Measurements from ENCODE around the gene HYI. TPM values are rescaled to one million over a fixed set of nuclear protein-coding genes. Genes with fewer than 3 reads are reported as not detected.
"Not testable (repeated sequence)": the region's sequence is repeated elsewhere in the genome, so short reads cannot be mapped to it uniquely, and the experiment has no call there.

The HYI gene, protein sequence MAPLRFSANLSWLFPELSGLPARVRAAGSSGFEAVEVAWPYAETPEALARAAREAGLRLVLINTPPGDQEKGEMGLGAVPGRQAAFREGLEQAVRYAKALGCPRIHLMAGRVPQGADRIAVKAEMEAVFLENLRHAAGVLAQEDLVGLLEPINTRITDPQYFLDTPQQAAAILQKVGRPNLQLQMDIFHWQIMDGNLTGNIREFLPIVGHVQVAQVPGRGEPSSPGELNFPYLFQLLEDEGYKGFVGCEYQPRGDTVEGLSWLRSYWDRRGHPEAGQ
- total RNA-seq (2021; ENCODE audit: unreplicated experiment) = 55.3 TPM
- polyA plus RNA-seq (2012; ENCODE audit: insufficient read length) = 75.3 TPM
- percentile 82 among the genes with signal in this experiment for Bru-seq, nascent RNA
- percentile 82 among the genes with signal in this experiment for BruChase-seq, experiment 1, labeled RNA remaining after a 2-hour chase
- BruChase-seq, experiment 2, labeled RNA remaining after a 6-hour chase = percentile 87 among the genes with signal in this experiment
- long read RNA-seq, transcript HYI-204 (8 exons, 1,066 nt) = major isoform, 5 of 27 reads
- long read RNA-seq, partial matches to known transcripts = 9 of 27 reads
- long read RNA-seq, other reads (novel, unspliced or antisense) = 5 of 27 reads

DNA sequence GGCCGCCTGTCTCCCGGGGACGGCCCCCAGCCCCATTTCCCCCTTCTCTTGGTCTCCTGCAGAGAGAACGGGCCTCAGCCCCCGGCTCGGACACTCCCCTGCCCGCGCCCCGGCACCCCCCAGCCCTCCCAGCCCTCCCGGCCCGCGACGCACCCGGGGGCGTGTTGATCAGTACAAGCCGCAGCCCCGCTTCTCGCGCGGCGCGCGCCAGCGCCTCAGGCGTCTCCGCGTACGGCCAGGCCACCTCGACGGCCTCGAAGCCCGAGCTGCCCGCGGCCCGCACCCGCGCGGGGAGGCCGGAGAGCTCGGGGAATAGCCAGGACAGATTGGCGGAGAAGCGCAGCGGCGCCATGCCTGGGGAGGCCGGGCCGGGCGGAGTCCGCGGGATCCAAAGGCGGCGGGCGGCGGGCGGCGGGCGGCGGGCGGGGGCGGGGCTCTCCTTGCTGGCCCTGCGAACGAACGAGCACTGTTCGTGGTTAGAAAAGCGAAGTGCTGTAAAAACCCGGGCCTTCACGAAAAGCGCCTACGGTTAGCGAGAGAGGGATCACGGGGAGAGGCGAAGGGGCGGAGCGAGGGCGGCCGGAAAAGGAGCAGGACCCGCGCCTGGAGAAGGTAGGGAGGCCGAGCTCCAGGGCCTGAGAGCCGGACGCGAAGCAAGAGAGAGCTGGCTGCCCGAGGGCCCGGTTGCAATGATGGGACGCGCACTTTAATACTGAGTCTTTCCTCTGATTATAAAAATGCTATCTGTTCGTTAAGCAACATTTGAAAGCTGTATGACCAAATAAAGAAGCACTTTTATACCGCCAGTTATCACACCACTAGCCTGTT lies at the start of gene HYI:
HYI (minus strand) TSS at position 490 of the 828 bp plus-strand sequence; CDS start at position 352, 138 bp downstream.
- no peaks in the 10 kb centered on the region for H3K27me3 ChIP-seq (ENCODE audit: control insufficient read depth, insufficient read depth, low read length)
- H3K4me3 ChIP-seq (ENCODE audit: low read depth in 2 of 2, low read length in 2 of 2) = peak within 1 kb of the TSS; percentile 49 to 58
- CTCF ChIA-PET = interaction anchor here (0.7 kb wide), 1 partner anchor 39 kb away, joined by 13 read pairs; no protein-coding TSS in a partner anchor
- POLR2A ChIA-PET = interaction anchor here (0.6 kb wide), 1 partner anchor 20 kb away, joined by 3 read pairs; no protein-coding TSS in a partner anchor
- H3K27ac ChIP-seq (ENCODE audit: low read length) = peak within 1 kb of the TSS; percentile 96
- H3K9me3 ChIP-seq (ENCODE audit: control insufficient read depth, insufficient read depth, low read depth, low read length) = no peaks in the 10 kb centered on the region
- no TSS peak for BruUV-seq (replicated peaks)
- ATAC-seq = peak; percentile 83
- H3K4me1 ChIP-seq (ENCODE audit: control insufficient read depth, insufficient read depth, low read length) = peaks cover 17% of the 10 kb centered on the region
- H3K36me3 ChIP-seq (ENCODE audit: control insufficient read depth, insufficient read depth, low read length) = no peaks in the 10 kb centered on the region
- TF ChIP-seq TCF7L2 (IDR thresholded peaks at IDR 0.05; ENCODE audit: low read depth, low read length) (no peak), SIN3A (IDR thresholded peaks at IDR 0.05; ENCODE audit: borderline replicate concordance, insufficient read depth, low read depth, low read length) (no peak), POLR2AphosphoS5 (IDR thresholded peaks at IDR 0.05; ENCODE audit: low read depth, low read length) (peak; percentile 61; the same call in 1 of the 2 replicates)
- TF ChIP-seq, protein P1, sequence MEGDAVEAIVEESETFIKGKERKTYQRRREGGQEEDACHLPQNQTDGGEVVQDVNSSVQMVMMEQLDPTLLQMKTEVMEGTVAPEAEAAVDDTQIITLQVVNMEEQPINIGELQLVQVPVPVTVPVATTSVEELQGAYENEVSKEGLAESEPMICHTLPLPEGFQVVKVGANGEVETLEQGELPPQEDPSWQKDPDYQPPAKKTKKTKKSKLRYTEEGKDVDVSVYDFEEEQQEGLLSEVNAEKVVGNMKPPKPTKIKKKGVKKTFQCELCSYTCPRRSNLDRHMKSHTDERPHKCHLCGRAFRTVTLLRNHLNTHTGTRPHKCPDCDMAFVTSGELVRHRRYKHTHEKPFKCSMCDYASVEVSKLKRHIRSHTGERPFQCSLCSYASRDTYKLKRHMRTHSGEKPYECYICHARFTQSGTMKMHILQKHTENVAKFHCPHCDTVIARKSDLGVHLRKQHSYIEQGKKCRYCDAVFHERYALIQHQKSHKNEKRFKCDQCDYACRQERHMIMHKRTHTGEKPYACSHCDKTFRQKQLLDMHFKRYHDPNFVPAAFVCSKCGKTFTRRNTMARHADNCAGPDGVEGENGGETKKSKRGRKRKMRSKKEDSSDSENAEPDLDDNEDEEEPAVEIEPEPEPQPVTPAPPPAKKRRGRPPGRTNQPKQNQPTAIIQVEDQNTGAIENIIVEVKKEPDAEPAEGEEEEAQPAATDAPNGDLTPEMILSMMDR (IDR thresholded peaks at IDR 0.05) = no peak
- in situ Hi-C loops (cut with HindIII; ENCODE audit: low pct_unique_long_range_greater_than_20kb, low sequenced_read_pairs) (no loop called here), intact Hi-C loops (cut with micrococcal nuclease; ENCODE audit: unreplicated experiment) (no loop called here)
- DNase-seq (ENCODE audit: low read depth, low spot score) = peak; percentile 47

DNA sequence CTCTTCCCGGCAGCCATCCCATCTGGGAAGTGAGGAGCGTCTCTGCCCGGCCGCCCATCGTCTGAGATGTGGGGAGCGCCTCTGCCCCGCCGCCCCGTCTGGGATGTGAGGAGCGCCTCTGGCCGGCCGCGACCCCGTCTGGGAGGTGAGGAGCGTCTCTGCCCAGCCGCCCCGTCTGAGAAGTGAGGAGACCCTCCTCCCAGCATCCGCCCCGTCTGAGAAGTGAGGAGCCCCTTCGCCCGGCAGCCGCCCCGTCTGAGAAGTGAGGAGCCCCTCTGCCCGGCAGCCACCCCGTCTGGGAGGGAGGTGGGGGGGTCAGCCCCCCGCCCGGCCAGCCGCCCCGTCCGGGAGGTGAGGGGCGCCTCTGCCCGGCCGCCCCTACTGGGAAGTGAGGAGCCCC lies 48.1 kb upstream of the HYI start:
- intact Hi-C loops (cut with micrococcal nuclease; ENCODE audit: unreplicated experiment); DNase-seq (ENCODE audit: low read depth, low spot score); POLR2A ChIA-PET; ATAC-seq; H3K4me3 ChIP-seq (ENCODE audit: low read depth in 2 of 2, low read length in 2 of 2); in situ Hi-C loops (cut with HindIII; ENCODE audit: low pct_unique_long_range_greater_than_20kb, low sequenced_read_pairs); CTCF ChIA-PET; H3K27ac ChIP-seq (ENCODE audit: low read length); H3K4me1 ChIP-seq (ENCODE audit: control insufficient read depth, insufficient read depth, low read length); H3K36me3 ChIP-seq (ENCODE audit: control insufficient read depth, insufficient read depth, low read length); H3K27me3 ChIP-seq (ENCODE audit: control insufficient read depth, insufficient read depth, low read length); H3K9me3 ChIP-seq (ENCODE audit: control insufficient read depth, insufficient read depth, low read depth, low read length); BruUV-seq (replicated peaks): not testable (repeated sequence)

DNA sequence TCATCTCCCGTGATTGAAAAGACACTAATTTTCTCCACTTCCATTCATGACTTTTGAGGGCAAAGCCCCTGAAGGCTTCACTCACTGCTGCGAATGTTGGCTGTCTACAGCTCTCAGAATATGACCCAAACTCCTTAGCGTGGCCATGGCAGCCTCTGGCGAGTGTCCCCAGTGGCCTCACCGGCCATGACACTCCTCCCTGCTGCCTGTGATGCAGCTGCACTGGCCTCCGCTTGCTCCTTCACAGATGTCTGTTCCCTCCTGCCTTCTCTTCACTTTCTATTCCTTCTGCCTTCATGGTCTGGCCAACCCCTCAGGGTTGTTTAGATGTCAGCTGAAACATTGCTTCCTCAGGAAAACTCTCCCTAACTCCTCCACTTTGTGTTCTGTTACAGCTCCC lies 46.2 kb upstream of the HYI start:
- ATAC-seq (peak; percentile 68), DNase-seq (ENCODE audit: low read depth, low spot score) (no peak)
- Histone ChIP-seq H3K36me3 (ENCODE audit: control insufficient read depth, insufficient read depth, low read length) (no peaks in the 10 kb centered on the region), H3K4me1 (ENCODE audit: control insufficient read depth, insufficient read depth, low read length) (no peaks in the 10 kb centered on the region), H3K27me3 (ENCODE audit: control insufficient read depth, insufficient read depth, low read length) (no peaks in the 10 kb centered on the region), H3K9me3 (ENCODE audit: control insufficient read depth, insufficient read depth, low read depth, low read length) (no peaks in the 10 kb centered on the region), H3K27ac (ENCODE audit: low read length) (no peak overlapping the region), H3K4me3 (ENCODE audit: low read depth in 2 of 2, low read length in 2 of 2) (no peak overlapping the region)
- in situ Hi-C loops (cut with HindIII; ENCODE audit: low pct_unique_long_range_greater_than_20kb, low sequenced_read_pairs) = no loop called here
- BruUV-seq (replicated peaks) = no TSS peak
- ChIA-PET POLR2A (no interaction called here), CTCF (no interaction called here)
- intact Hi-C loops (cut with micrococcal nuclease; ENCODE audit: unreplicated experiment) = no loop called here
- TF ChIP-seq, protein P2, sequence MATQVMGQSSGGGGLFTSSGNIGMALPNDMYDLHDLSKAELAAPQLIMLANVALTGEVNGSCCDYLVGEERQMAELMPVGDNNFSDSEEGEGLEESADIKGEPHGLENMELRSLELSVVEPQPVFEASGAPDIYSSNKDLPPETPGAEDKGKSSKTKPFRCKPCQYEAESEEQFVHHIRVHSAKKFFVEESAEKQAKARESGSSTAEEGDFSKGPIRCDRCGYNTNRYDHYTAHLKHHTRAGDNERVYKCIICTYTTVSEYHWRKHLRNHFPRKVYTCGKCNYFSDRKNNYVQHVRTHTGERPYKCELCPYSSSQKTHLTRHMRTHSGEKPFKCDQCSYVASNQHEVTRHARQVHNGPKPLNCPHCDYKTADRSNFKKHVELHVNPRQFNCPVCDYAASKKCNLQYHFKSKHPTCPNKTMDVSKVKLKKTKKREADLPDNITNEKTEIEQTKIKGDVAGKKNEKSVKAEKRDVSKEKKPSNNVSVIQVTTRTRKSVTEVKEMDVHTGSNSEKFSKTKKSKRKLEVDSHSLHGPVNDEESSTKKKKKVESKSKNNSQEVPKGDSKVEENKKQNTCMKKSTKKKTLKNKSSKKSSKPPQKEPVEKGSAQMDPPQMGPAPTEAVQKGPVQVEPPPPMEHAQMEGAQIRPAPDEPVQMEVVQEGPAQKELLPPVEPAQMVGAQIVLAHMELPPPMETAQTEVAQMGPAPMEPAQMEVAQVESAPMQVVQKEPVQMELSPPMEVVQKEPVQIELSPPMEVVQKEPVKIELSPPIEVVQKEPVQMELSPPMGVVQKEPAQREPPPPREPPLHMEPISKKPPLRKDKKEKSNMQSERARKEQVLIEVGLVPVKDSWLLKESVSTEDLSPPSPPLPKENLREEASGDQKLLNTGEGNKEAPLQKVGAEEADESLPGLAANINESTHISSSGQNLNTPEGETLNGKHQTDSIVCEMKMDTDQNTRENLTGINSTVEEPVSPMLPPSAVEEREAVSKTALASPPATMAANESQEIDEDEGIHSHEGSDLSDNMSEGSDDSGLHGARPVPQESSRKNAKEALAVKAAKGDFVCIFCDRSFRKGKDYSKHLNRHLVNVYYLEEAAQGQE (IDR thresholded peaks at IDR 0.05; ENCODE audit: insufficient read depth in 1 of 2, low read depth in 2 of 2, low read length in 1 of 2) = no peak
- TF ChIP-seq POLR2AphosphoS5 (IDR thresholded peaks at IDR 0.05; ENCODE audit: low read depth, low read length) (no peak), TCF7L2 (IDR thresholded peaks at IDR 0.05; ENCODE audit: low read depth, low read length) (no peak), SIN3A (IDR thresholded peaks at IDR 0.05; ENCODE audit: borderline replicate concordance, insufficient read depth, low read depth, low read length) (no peak)
- TF ChIP-seq, protein P1 (IDR thresholded peaks at IDR 0.05) = no peak
